ENCODE results near the gene DZIP3. TPM values are rescaled to one million over a fixed set of nuclear protein-coding genes. Genes with fewer than 3 reads are reported as not detected.

DZIP3 gene
- total and polyA plus RNA-seq, 2 of the 8 experiments (the other 6 are each of a cell fraction or from before 2014, with no cell fraction given), result 10.4 to 24.3 TPM

DNA sequence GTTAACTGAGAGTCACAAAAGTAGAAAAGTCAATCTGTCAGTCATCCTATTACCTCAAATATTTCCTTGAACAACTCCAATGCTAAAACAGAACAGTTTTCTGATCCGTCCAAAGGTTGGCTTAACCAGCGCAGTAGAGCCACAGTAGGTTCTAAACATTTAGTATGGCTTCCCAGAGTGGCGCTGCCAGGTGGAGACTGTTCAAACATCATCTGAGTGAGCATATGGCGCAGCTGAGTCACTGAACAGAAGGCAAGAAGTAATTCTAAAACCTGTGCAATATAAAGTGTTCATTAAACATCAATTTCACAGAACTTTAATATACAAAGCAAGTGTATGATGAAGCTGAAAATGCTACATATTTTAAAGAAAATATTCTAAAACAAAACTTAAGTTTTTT lies 20.2 kb upstream of the DZIP3 start (continued):
- TF ChIP-seq, protein P1, sequence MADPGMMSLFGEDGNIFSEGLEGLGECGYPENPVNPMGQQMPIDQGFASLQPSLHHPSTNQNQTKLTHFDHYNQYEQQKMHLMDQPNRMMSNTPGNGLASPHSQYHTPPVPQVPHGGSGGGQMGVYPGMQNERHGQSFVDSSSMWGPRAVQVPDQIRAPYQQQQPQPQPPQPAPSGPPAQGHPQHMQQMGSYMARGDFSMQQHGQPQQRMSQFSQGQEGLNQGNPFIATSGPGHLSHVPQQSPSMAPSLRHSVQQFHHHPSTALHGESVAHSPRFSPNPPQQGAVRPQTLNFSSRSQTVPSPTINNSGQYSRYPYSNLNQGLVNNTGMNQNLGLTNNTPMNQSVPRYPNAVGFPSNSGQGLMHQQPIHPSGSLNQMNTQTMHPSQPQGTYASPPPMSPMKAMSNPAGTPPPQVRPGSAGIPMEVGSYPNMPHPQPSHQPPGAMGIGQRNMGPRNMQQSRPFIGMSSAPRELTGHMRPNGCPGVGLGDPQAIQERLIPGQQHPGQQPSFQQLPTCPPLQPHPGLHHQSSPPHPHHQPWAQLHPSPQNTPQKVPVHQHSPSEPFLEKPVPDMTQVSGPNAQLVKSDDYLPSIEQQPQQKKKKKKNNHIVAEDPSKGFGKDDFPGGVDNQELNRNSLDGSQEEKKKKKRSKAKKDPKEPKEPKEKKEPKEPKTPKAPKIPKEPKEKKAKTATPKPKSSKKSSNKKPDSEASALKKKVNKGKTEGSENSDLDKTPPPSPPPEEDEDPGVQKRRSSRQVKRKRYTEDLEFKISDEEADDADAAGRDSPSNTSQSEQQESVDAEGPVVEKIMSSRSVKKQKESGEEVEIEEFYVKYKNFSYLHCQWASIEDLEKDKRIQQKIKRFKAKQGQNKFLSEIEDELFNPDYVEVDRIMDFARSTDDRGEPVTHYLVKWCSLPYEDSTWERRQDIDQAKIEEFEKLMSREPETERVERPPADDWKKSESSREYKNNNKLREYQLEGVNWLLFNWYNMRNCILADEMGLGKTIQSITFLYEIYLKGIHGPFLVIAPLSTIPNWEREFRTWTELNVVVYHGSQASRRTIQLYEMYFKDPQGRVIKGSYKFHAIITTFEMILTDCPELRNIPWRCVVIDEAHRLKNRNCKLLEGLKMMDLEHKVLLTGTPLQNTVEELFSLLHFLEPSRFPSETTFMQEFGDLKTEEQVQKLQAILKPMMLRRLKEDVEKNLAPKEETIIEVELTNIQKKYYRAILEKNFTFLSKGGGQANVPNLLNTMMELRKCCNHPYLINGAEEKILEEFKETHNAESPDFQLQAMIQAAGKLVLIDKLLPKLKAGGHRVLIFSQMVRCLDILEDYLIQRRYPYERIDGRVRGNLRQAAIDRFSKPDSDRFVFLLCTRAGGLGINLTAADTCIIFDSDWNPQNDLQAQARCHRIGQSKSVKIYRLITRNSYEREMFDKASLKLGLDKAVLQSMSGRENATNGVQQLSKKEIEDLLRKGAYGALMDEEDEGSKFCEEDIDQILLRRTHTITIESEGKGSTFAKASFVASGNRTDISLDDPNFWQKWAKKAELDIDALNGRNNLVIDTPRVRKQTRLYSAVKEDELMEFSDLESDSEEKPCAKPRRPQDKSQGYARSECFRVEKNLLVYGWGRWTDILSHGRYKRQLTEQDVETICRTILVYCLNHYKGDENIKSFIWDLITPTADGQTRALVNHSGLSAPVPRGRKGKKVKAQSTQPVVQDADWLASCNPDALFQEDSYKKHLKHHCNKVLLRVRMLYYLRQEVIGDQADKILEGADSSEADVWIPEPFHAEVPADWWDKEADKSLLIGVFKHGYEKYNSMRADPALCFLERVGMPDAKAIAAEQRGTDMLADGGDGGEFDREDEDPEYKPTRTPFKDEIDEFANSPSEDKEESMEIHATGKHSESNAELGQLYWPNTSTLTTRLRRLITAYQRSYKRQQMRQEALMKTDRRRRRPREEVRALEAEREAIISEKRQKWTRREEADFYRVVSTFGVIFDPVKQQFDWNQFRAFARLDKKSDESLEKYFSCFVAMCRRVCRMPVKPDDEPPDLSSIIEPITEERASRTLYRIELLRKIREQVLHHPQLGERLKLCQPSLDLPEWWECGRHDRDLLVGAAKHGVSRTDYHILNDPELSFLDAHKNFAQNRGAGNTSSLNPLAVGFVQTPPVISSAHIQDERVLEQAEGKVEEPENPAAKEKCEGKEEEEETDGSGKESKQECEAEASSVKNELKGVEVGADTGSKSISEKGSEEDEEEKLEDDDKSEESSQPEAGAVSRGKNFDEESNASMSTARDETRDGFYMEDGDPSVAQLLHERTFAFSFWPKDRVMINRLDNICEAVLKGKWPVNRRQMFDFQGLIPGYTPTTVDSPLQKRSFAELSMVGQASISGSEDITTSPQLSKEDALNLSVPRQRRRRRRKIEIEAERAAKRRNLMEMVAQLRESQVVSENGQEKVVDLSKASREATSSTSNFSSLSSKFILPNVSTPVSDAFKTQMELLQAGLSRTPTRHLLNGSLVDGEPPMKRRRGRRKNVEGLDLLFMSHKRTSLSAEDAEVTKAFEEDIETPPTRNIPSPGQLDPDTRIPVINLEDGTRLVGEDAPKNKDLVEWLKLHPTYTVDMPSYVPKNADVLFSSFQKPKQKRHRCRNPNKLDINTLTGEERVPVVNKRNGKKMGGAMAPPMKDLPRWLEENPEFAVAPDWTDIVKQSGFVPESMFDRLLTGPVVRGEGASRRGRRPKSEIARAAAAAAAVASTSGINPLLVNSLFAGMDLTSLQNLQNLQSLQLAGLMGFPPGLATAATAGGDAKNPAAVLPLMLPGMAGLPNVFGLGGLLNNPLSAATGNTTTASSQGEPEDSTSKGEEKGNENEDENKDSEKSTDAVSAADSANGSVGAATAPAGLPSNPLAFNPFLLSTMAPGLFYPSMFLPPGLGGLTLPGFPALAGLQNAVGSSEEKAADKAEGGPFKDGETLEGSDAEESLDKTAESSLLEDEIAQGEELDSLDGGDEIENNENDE (IDR thresholded peaks at IDR 0.05; ENCODE audit: insufficient replicate concordance, low read length), result no peak
- TF ChIP-seq, protein P2, sequence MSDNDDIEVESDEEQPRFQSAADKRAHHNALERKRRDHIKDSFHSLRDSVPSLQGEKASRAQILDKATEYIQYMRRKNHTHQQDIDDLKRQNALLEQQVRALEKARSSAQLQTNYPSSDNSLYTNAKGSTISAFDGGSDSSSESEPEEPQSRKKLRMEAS (IDR thresholded peaks at IDR 0.05), result no peak
- TF ChIP-seq CBX5 (IDR thresholded peaks at IDR 0.05; ENCODE audit: low read depth, low read length) (no peak), BACH1 (IDR thresholded peaks at IDR 0.05; ENCODE audit: low read length) (no peak), SAP30 (IDR thresholded peaks at IDR 0.05; ENCODE audit: insufficient read depth, insufficient replicate concordance, low read length) (no peak), POLR2AphosphoS5 (IDR thresholded peaks at IDR 0.05; ENCODE audit: low read depth, low read length) (no peak)

All from H1 (cell line).